GM19351 (cell line): ENCODE measurements around the gene NDUFB2.
"Not testable (repeated sequence)": the region's sequence is repeated elsewhere in the genome, so short reads cannot be mapped to it uniquely, and the experiment has no call there.

Experiments
- ATAC-seq: cut with Tn5 transposase; IDR thresholded peaks from one replicate; pipeline ENCODE4 v1.9.1; 2021; ENCODE audit warnings: mild to moderate bottlenecking, moderate library complexity; ENCODE audit not compliant: unreplicated experiment

NDUFB2 gene

DNA sequence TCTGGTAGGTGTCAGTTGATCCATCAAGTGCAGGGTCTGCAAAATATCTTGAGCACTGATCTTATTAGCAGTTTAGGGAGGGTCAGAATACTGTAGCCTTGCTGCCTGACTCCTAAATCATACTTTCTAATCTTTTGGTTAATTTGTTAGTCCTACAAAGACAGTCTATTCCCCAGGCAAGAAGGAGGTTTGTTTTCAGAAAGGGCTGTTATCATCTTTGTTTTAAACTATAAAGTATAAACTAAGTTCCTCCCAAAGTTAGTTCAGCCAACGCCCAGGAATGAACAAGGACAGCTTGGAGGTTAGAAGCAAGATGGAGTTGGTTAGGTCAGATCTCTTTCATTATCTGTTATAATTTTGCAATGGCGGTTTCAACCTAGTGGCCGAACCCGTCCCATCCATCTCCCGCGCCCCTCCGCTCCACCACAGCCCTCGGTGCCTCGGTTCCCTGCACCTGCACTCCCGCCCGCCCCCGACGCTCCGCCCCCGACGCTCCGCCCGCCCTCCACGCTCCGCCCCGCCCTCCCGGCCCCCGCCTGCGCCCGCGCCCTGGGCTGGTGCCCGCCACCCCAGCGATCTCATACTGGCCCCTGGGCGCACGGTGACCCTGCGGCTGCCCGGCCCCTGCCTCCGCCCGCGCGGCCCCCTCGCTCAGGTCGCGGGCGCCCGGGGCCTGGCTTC is 24.0 kb upstream of the NDUFB2 start, which contains the start of gene ADCK2:
TSS of gene ADCK2 (plus strand) at position 564 of the 681 bp plus-strand sequence. CDS start 386 bp downstream, outside the sequence.
- ATAC-seq, result peak; percentile 49

GRCh38 chr7:140673063-140673773 is 23.3 kb upstream of the NDUFB2 start:
- ATAC-seq, result peak; percentile 47

DNA sequence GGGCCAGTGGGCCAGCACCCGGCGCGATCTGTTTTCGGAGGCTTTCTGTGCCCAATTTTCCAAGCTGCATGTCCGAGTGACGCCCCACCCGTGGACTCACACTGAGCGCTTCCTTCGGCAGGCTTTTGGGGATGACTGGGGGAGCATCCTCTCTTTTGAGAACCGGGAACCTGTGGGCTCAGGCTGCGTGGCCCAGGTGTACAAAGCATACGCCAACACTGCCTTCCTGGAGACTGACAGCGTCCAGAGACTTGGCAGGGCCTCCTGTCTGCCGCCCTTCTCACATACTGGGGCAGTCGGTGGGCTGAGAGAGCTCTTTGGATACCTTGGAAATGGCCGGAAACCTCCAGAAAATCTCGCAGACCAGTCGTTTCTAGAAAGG is 22.7 kb upstream of the NDUFB2 start:
- ATAC-seq, result no peak

DNA sequence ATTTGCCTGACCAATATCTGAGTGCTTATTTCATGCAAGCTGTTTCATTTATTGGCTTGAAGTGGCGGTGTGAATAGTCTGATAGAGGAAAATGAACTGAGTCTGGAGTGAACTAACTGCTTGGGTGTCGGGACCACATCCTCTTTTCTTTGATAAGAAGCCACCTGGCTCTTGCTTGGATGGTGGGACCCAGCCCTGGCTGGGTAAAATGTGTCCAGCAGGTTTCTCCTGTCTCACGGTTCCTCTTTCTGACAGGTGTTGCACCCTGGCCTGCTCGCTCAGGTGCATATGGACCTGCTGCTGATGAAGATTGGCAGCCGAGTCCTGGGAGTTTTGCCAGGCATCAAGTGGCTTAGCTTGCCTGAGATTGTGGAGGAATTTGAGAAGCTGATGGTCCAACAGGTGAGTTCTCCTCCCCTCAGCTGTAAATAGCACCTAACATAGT is 22.1 kb upstream of the NDUFB2 start:
- ATAC-seq, result peak; percentile 28

GRCh38 chr7:140674899-140675701 is 21.4 kb upstream of the NDUFB2 start:
- no peak for ATAC-seq

GRCh38 chr7:140675726-140676125 is 20.8 kb upstream of the NDUFB2 start:
- no peak for ATAC-seq

DNA sequence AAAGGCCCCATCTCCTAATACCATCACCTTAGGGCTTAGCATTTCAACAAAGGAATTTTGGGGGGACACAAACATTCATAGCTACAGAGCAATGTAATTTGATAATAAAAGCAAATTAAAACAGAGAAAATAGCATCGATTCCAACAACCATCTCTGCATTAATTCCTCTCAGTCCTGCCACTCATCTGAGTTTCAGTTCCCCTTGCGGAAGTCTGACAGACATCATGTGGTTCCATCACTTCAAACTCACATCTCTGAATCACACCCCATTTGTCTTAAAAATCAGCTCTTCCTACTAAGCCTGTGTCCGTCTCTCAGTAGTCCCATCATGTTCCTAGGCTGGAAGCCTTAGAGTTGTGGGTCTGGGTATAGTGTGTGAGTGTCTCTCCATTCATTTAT is 20.2 kb upstream of the NDUFB2 start:
- ATAC-seq, result peak; percentile 47

GRCh38 chr7:140676956-140677355 is 19.6 kb upstream of the NDUFB2 start:
- not testable (repeated sequence) for ATAC-seq

- ATAC-seq, result no peak
Observed at GRCh38 chr7:140677496-140677895, 19.0 kb upstream of the NDUFB2 start.

- ATAC-seq, result no peak
Observed at GRCh38 chr7:140678081-140678815, 18.3 kb upstream of the NDUFB2 start.

DNA sequence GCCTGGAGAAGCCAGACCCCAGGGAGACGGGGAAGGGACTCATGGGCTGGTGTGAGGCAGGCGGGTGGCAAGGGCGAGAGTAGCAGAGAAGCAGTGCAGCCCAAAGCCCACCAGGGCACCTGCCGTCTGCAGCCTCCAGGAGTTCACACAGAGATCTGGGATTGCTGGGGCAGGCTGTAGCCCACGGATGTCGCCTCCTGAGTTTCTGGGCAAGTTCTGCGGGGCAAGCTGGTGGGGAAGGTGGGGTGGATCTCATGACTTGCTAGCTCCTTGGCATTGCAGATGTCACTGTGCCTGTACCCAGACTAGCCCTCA is 17.7 kb upstream of the NDUFB2 start:
- ATAC-seq, result no peak

GRCh38 chr7:140679186-140679585 is 17.3 kb upstream of the NDUFB2 start:
- no peak for ATAC-seq

- no peak for ATAC-seq
Observed at GRCh38 chr7:140680886-140681285, 15.6 kb upstream of the NDUFB2 start.

DNA sequence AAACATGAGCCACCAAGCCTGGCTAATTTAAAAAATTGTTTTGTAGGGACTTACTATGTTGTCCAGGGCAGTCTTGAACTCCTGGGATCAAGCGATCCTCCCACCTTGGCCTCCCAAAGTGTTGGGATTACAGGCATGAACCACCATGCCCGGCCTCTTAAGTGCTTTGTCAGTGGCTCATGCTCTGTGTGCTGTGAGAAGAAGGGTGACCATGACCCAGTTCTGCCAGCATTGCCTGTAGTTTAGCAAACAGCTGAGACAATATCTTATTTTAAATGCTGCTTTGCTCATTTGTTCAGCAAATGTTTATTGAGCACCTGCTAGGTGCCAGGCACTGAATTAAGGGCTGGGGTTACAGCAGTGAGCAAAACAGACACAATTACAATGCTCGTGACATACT is 14.7 kb upstream of the NDUFB2 start:
- no peak for ATAC-seq

DNA sequence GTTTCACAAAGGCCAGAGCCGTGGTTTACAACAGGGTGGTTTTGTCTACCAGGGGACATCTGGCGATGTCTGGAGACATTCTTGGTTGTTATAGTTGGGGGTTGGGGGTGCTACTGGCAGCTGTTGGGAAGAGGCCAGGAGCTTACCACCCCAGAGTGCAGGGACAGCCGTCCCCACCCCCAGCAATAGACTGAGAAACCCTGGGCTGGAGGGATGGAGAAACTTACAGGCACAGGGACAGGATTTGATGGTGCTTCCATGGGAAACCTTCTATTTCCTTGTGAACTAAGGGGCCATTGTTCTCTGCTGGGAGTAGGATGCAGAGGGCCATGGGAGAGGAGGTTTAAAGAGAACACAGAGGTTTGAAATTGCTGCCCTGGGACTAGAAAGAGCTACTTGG is 12.9 kb upstream of the NDUFB2 start:
- no peak for ATAC-seq

DNA sequence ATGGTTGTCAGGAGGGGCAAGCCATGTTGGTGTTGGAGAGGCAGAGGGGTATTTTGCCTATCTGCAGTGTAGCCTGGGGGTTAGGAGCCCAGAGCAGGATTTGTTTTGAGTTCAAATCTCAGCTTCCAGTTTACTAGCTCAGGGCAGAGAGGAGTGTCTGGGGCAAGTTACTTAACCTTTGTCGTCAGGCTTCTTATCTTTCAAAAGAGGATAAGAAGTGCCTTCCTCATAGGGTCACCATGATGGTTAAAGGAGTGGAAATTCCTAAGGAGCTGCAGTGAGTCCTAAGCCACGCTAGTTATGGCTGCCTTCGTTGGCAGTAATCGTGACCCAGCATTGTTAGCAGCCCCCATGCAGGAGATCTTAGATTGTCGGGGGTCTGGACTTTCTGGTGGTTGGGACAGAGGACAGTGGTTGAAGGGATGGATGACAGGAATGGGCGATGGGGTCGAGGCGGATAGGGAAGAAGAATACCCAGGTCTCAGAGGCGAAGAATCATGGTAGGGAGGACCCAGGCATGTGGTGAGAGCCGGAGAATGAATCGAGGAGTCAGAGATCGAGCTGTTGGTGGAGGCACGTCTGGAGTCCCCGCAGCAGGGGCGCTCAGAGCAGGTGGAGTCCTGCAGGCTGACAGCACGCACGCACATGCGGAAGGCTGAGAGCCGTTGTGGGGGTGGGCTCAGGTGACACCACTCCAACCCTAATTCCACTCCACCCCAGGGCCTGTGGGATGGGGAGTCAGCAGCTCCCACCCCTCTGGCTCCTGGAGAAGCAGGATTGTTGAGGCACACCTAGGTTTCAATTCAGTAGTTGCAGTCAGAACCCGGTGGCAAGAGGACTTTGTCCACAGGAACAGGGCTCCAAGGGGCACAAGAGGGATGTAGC is 12.2 kb upstream of the NDUFB2 start:
- ATAC-seq, result no peak

DNA sequence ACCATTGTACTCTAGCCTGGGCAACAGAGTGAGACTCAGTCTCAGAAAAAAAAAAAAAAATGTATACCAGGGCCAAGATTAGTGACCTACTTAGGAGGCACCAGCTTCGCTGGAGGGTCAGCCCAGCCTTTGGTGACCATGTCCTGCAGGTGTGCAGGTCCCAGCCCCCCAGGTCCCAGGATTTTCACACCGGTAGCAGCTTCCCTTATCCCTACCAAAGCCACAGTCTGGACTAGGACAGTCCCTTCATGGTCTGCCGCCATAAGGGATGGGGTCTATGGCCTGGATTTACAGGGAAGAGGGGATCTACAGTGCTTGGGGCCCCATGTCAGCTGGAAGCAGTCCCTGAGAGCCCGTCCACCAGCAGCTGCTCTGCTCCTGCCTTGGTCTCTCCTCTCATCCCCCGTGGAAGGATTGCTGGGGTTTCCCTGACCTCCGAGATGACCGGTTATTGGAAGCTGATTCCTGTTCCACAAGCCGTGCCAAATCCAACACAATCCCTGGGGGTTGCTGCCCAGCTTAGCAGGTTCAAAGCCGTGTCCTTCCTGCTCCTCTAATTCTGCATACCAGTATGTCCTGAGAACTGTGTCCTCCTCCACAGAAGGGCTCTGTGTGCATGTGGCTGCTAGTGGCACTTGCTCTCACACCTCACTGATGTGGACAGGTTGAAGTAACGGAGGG is 11.0 kb upstream of the NDUFB2 start:
- ATAC-seq, result no peak

DNA sequence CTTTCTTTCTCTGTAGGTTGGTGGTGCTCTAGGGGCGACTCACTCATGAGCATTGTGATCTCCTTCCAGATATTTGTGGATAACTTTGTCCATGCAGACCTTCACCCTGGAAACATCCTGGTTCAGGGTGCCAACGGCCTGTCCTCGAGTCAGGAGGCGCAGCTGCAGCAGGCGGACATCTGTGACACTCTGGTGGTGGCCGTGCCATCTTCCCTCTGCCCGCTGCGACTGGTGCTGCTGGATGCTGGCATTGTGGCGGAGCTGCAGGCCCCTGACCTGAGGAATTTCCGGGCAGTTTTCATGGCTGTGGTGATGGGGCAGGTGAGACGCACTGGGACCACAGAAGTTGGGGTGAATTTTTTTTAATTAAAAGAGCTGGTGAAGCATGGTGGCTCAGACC is 9.6 kb upstream of the NDUFB2 start:
- no peak for ATAC-seq

DNA sequence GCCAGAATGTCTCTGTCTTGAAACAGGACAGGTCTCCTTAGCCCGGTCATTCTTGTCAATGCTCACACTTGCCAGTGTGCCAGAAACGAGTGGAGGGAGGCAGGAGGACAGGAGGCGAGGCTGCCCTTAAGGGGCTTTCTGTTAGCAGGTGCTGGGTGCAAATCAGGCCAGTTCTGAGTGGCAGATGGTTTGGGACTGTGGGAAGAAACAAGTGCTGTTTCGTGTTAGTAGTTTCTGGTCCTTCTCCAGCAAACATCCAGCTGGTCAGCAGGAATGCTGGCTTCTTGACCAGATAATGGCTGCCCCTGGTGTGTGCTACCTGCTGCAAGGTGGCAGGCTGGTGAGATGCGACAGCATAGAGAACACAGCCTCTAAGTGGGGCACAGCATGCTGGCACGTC is 8.2 kb upstream of the NDUFB2 start:
- no peak for ATAC-seq
